H4 (cell line): ENCODE data around the gene HOXD9. TPM values are rescaled to one million over a fixed set of nuclear protein-coding genes. Genes with fewer than 3 reads are reported as not detected.

Experiments used
- DNase-seq: peaks from one replicate; pipeline ENCODE4 v3.0.0-alpha.2; 2015; ENCODE audit warnings: low spot score
- total RNA-seq: library from RNA; depleted of rRNA; stranded (reverse); fragments of >200 nt; shearing (Covaris generic); gene quantifications from 2 replicates; pipeline ENCODE4 v1.2.3, GENCODE V29; 2014; rRNA removed

HOXD9 gene
- total RNA-seq, 1 experiment from 2014 or later = 2.1 TPM

GRCh38 chr2:176165370-176166050 is 43.0 kb downstream of the HOXD9 start:
- no peak for DNase-seq

- DNase-seq = no peak
These were observed 43.8 kb downstream of the HOXD9 start for GRCh38 chr2:176166272-176166671.

GRCh38 chr2:176167398-176167797 is 44.9 kb downstream of the HOXD9 start:
- no peak for DNase-seq

- DNase-seq = no peak
These were observed 46.7 kb downstream of the HOXD9 start for GRCh38 chr2:176169181-176169580.

- DNase-seq = no peak
These were observed 47.2 kb downstream of the HOXD9 start for GRCh38 chr2:176169711-176170110.

GRCh38 chr2:176170602-176171305 is 48.2 kb downstream of the HOXD9 start:
- no peak for DNase-seq

GRCh38 chr2:176171351-176172006 is 49.0 kb downstream of the HOXD9 start:
- DNase-seq = no peak

- DNase-seq = no peak
These were observed 49.7 kb downstream of the HOXD9 start for GRCh38 chr2:176172007-176172894.

- no peak for DNase-seq
These were observed 50.5 kb downstream of the HOXD9 start for GRCh38 chr2:176172895-176173566.

- no peak for DNase-seq
These were observed 51.3 kb downstream of the HOXD9 start for GRCh38 chr2:176173567-176174381.

GRCh38 chr2:176174382-176174823 is 51.9 kb downstream of the HOXD9 start:
- no peak for DNase-seq

Other genes starting within 250 kb of the HOXD9 start
- gene LNPK, start 120.5 kb upstream of the HOXD9 start, total RNA-seq = 9.4 and 19.8 TPM in 2 replicates
- not detected in 2 replicates for gene EVX2, start 38.8 kb upstream of the HOXD9 start, total RNA-seq
- 3.1 and 4.8 TPM in 2 replicates for gene HOXD13, start 30.0 kb upstream of the HOXD9 start, total RNA-seq
- not detected in 2 replicates for gene HOXD12, start 22.9 kb upstream of the HOXD9 start, total RNA-seq
- not detected in 2 replicates for gene HOXD11, start 15.4 kb upstream of the HOXD9 start, total RNA-seq
- not detected in 2 replicates for gene HOXD10, start 5.9 kb upstream of the HOXD9 start, total RNA-seq
- not detected in 2 replicates for gene HOXD8, start 7.0 kb downstream of the HOXD9 start, total RNA-seq
- not detected in 2 replicates for gene HOXD4, start 28.8 kb downstream of the HOXD9 start, total RNA-seq
- gene HOXD3, start 34.6 kb downstream of the HOXD9 start, total RNA-seq = 0.29 and 0.70 TPM in 2 replicates
- gene HOXD1, start 65.9 kb downstream of the HOXD9 start, total RNA-seq = not detected in 2 replicates
- gene MTX2, start 146.7 kb downstream of the HOXD9 start, total RNA-seq = 31.7 and 55.3 TPM in 2 replicates